Esophagus muscularis mucosa (tissue), 4 donors: ENCODE measurements around the gene DOCK4. TPM values are rescaled to one million over a fixed set of nuclear protein-coding genes. Genes with fewer than 3 reads are reported as not detected.

Source experiments
- DNase-seq: peaks from one replicate; pipeline ENCODE4 v3.0.0-alpha.2; 2017; ENCODE audit errors: extremely low spot score
- H3K27ac ChIP-seq, 4 donors: fragments of 200-600 bp; sonication (generic); replicated peaks in 1 of 4; 1 replicate in 3 of 4; 2 replicates in 1 of 4; pipeline ENCODE4 v1.5.1; 2016 to 2019; ENCODE audit warnings: mild to moderate bottlenecking in 1 of 4
- H3K27me3 ChIP-seq, 4 donors: fragments of 200-600 bp; sonication (generic); one replicate each; pipeline versions ENCODE4 v1.5.1 to v1.6.0; 2016 to 2019
- H3K36me3 ChIP-seq, 4 donors: fragments of 200-600 bp; sonication (generic); one replicate each; pipeline ENCODE4 v1.5.1; 2016 to 2019
- H3K4me1 ChIP-seq, 4 donors: fragments of 200-600 bp; sonication (generic); one replicate each; pipeline ENCODE4 v1.5.1; 2016 to 2019
- H3K4me3 ChIP-seq, 4 donors: fragments of 200-600 bp; sonication (generic); 1 replicate in 2 of 4; 2 replicates in 2 of 4; pipeline ENCODE4 v1.5.1; 2016 to 2019; ENCODE audit warnings: mild to moderate bottlenecking in 4 of 4, moderate library complexity in 1 of 4
- H3K9me3 ChIP-seq, 4 donors: fragments of 200-600 bp; sonication (generic); 1 replicate in 3 of 4; 2 replicates in 1 of 4; pipeline ENCODE4 v1.5.1; 2016 to 2019
- CTCF ChIP-seq, 3 experiments: fragments of 200-600 bp in 2 of 3; fragments of 450-650 bp in 1 of 3; sonication (generic) in 2 of 3; IDR thresholded peaks; one replicate each; pipeline ENCODE4 v1.5.1; 2017 to 2019; ENCODE audit warnings: antibody characterized with exemption in 3 of 3, mild to moderate bottlenecking in 2 of 3, moderate library complexity in 1 of 3
- EP300 ChIP-seq: sonication (generic); formaldehyde crosslinking; IDR thresholded peaks from one replicate; pipeline ENCODE4 v1.6.1; 2017; ENCODE audit warnings: antibody characterized with exemption
- POLR2A ChIP-seq: fragments of 450-650 bp; IDR thresholded peaks from one replicate; pipeline ENCODE4 v1.6.1; 2017; ENCODE audit warnings: antibody characterized with exemption, moderate library complexity, mild to moderate bottlenecking, low read depth
- POLR2AphosphoS5 ChIP-seq, 2 donors: sonication (generic); formaldehyde crosslinking; IDR thresholded peaks; one replicate each; pipeline ENCODE4 v1.6.1; 2017; ENCODE audit warnings: antibody characterized with exemption in 2 of 2
- WGBS: methylation state at CpG from one replicate; pipeline ENCODE4 v1.1.5; 2018; 5-methylcytosine and 5-hydroxymethylcytosine counted together
- intact Hi-C: fragments of 100-400 bp; cut with DNase I; formaldehyde crosslinking; loops from one replicate; pipeline ENCODE4 v1.15.1; 2023
- total RNA-seq, 4 donors: library from RNA; depleted of rRNA; stranded (reverse); fragments of >200 nt; gene quantifications; one replicate each; pipeline versions ENCODE4 v1.1.0 to v1.2.1, GENCODE V29; 2016

DOCK4 gene
- total RNA-seq, 4 donors from 2014 or later: 14.0 to 25.3 (median 18.8) TPM

GRCh38 chr7:111873963-111874690 lies 332.1 kb downstream of the DOCK4 start:
- TF ChIP-seq POLR2A (no peak), EP300 (no peak), POLR2AphosphoS5 (IDR thresholded peaks at IDR 0.05) (no peak), CTCF (IDR thresholded peaks at IDR 0.05) (no peak)
- H3K36me3 ChIP-seq: peaks cover 0 to 11% (median 2%) of the 10 kb centered on the region in 4 donors
- H3K27me3 ChIP-seq: no peaks in the 10 kb centered on the region
- DNase-seq: no peak
- 76% methylated on average over 2 of the region's 2 CpGs for WGBS
- H3K9me3 ChIP-seq: no peaks in the 10 kb centered on the region
- H3K4me3 ChIP-seq: no peak overlapping the region
- H3K27ac ChIP-seq: no peak overlapping the region
- peaks cover 6 to 14% (median 8%) of the 10 kb centered on the region in 4 donors for H3K4me1 ChIP-seq
- intact Hi-C loops: no loop called here

GRCh38 chr7:111873326-111873646 lies 332.9 kb downstream of the DOCK4 start:
- DNase-seq: no peak
- WGBS: 93% methylated on average over 8 of the region's 8 CpGs
- no peaks in the 10 kb centered on the region for H3K9me3 ChIP-seq
- H3K27me3 ChIP-seq: no peaks in the 10 kb centered on the region
- no peak overlapping the region for H3K27ac ChIP-seq
- TF ChIP-seq CTCF (IDR thresholded peaks at IDR 0.05): no peak
- TF ChIP-seq POLR2AphosphoS5 (IDR thresholded peaks at IDR 0.05): no peak
- no peak for TF ChIP-seq EP300
- no peak for TF ChIP-seq POLR2A
- H3K4me1 ChIP-seq: peaks cover 6 to 14% (median 8%) of the 10 kb centered on the region in 4 donors
- intact Hi-C loops: no loop called here
- H3K36me3 ChIP-seq: peaks cover 0 to 9% (median 4%) of the 10 kb centered on the region in 4 donors
- no peak overlapping the region for H3K4me3 ChIP-seq

- no peaks in the 10 kb centered on the region for H3K9me3 ChIP-seq
- H3K4me3 ChIP-seq: no peak overlapping the region
- H3K27ac ChIP-seq: no peak overlapping the region
- no peak for DNase-seq
- H3K36me3 ChIP-seq: peaks cover 0 to 9% (median 4%) of the 10 kb centered on the region in 4 donors
- H3K4me1 ChIP-seq: peaks cover 6 to 14% (median 8%) of the 10 kb centered on the region in 4 donors
- no peak for TF ChIP-seq CTCF (IDR thresholded peaks at IDR 0.05)
- no peak for TF ChIP-seq POLR2A
- no peak for TF ChIP-seq POLR2AphosphoS5 (IDR thresholded peaks at IDR 0.05)
- intact Hi-C loops: no loop called here
- WGBS: 89% methylated on average over 4 of the region's 4 CpGs
- H3K27me3 ChIP-seq: no peaks in the 10 kb centered on the region
These were observed 333.5 kb downstream of the DOCK4 start for GRCh38 chr7:111872450-111873325.

- DNase-seq: no peak
- no peak overlapping the region for H3K27ac ChIP-seq
- peaks cover 0 to 20% (median 4%) of the 10 kb centered on the region in 4 donors for H3K36me3 ChIP-seq
- H3K4me3 ChIP-seq: no peak overlapping the region
- H3K27me3 ChIP-seq: no peaks in the 10 kb centered on the region
- intact Hi-C loops: no loop called here
- H3K9me3 ChIP-seq: no peaks in the 10 kb centered on the region
- TF ChIP-seq EP300 (no peak), POLR2A (no peak), CTCF (IDR thresholded peaks at IDR 0.05) (no peak), POLR2AphosphoS5 (IDR thresholded peaks at IDR 0.05) (no peak)
- WGBS: 81% methylated on average over 1 of the region's 1 CpG
- peaks cover 6 to 14% (median 8%) of the 10 kb centered on the region in 4 donors for H3K4me1 ChIP-seq
These were observed 334.9 kb downstream of the DOCK4 start for GRCh38 chr7:111871283-111871682.
